Bronchial smooth muscle cell (primary cell): Measurements from ENCODE around the gene STRIT1. TPM values are rescaled to one million over a fixed set of nuclear protein-coding genes. Genes with fewer than 3 reads are reported as not detected.

Experiments used
- total RNA-seq: library from RNA; depleted of rRNA; stranded (reverse); fragments of >200 nt; gene quantifications from 2 replicates; pipeline ENCODE4 v1.2.1, GENCODE V29; 2014

Gene STRIT1
- not detected in 2 replicates for total RNA-seq

DNA sequence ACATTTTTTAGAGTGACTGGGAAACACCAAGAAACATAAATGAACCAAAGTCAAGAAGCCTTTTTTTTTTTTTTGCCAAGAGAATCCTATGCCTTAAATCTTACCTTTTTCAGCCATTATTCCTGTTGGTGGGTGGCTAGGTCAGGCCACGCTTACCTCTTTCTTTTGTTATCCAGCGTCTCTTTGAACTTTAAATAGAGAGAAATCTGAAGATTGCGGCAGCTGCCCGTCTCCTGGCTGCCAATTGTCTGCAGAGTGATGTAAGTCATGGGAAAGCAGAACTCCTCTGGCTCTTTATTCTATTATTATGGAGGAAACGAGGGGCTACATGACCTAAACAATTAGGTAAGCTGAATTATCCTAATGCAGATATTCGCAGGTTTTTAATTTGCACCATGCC is at the start of gene STRIT1:
Gene STRIT1, minus strand, starts transcription at position 168 of the 400 bp plus-strand sequence.

Other genes starting within 250 kb of the STRIT1 start
- gene MME, start 213.4 kb downstream of the STRIT1 start, total RNA-seq = 77.8 and 81.5 TPM in 2 replicates